Measurements from ENCODE around the gene NXF3.
"Not testable (repeated sequence)": the region's sequence is repeated elsewhere in the genome, so short reads cannot be mapped to it uniquely, and the experiment has no call there.

NXF3 gene

DNA sequence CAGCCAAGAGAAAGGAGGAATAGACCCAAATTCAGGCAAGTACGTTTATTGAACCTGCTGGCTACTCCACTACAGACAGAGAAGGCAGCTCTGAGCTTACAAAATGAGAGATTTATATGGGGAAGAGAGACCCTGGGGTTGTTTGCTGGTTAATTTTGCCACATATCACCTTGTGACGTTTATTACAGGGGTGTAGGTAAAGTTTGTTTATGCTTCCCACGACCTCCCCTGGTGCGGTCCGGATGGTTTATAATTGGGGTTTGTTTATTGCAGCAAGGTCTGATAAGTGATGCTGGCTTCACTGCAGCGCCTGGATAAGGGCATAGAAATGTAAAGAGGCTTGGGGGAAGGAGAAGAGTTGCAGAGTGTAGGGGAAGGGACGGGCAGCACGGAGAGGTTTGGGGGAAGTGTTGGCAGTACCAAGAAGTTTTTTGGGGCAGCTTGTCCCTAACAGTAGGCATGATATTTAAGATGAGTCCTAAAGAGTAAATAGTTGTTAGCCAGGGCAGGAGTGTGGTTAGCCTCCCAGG is 41.6 kb downstream of the NXF3 start:
- DNase-seq (ENCODE audit: low read depth in 3 of 3), result no peak

DNA sequence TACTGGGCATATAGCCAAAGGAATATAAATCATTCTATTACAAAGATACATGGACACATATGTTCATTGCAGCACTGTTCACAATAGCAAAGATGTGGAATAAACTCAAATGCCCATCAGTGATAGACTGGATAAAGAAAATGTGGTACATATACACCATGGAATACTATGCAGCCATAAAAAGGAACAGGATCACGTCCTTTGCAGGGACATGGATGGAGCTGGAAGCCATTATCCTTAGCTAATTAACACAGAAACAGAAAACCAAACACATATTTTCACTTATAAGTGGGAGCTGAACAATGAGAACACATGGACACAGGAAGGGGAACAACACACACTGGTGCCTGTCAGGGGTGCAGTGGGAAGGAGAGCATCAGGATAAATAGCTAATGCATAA is 59.6 kb downstream of the NXF3 start:
- not testable (repeated sequence) for DNase-seq (ENCODE audit: low read depth in 3 of 3)
